Activated CD4-positive, alpha-beta T cell treated with anti-CD3 and anti-CD28 coated beads for 24 hours (primary cell): ENCODE data around the gene SPEM3.

Experiments
- DNase-seq, 2 donors: peaks; one replicate each; pipeline ENCODE4 v3.0.0-alpha.2; 2020; ENCODE audit warnings: low read depth in 2 of 2

SPEM3 gene

DNA sequence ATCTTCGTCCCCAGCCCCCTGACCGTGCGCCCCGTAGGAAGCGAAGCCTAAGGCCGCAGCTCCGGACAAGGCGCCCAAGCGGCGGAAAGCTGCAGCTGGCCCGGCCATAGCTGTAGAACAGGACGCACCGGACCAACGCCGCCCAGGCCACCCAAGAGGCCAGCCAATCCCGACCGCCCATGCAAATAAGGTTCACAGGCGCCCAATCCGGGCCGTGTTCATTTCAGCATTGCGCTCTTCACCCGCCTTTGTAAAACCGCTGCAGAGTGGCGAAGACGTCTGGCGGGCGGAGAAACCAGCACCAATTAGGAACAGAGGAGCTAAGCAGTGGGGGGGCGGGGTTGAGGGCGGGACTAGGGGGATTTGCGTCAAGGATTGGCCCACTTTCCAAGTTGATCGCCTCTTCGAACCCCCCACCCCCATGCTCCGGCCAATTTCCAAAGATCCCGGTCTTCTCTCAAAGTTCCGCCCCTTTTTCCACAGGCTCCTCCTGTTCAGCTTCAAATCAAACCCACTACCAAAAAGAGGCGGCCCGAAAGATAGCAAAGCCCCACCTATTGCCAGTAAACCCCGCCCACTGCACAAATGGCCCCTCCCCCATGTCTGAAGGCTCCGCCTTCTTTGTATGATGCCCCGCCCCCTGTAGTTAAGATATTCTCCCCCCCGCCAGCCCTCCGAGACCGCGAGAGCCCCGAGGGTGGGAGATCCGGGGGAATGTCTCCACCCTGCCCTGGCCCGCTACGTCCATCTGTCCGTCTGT, 24.5 kb upstream of the SPEM3 start, which contains the start of gene TMEM256:
TSS of gene TMEM256 (minus strand) at position 121 of the 760 bp plus-strand sequence. CDS start at position 108, 13 bp downstream.
- peak; percentile 91 to 97 for DNase-seq

DNA sequence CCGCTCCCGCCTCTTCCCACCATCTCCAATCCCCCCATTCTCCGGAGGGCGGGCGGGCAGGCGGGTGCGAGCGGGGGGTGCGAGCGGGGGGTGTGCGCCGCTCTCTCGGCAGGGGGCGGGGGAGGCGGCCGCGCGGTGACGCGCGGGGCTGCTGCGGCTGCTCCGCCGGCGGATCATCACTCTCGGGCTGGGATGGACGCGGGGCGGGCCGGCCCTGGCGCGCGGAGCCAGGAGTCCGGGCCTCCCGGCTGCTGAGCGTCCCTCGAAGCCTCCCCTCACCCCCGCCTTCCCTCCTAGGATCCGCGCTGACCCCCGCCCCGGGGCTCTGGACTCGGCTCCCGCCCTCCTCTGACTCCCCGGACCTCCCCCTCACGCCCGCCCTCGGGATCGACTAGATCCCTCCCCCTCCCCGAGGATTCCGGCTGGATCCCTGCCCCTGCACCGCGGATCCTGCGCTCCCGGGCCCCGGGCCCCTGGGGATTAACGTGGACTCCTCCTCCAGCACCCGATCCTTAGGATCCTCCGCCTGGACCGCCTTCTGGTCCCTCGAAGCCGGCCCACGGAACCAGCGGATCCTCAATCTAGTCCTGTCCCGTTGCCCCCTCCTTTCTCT, 23.8 kb upstream of the SPEM3 start:
- DNase-seq = peak; percentile 38 to 46

DNA sequence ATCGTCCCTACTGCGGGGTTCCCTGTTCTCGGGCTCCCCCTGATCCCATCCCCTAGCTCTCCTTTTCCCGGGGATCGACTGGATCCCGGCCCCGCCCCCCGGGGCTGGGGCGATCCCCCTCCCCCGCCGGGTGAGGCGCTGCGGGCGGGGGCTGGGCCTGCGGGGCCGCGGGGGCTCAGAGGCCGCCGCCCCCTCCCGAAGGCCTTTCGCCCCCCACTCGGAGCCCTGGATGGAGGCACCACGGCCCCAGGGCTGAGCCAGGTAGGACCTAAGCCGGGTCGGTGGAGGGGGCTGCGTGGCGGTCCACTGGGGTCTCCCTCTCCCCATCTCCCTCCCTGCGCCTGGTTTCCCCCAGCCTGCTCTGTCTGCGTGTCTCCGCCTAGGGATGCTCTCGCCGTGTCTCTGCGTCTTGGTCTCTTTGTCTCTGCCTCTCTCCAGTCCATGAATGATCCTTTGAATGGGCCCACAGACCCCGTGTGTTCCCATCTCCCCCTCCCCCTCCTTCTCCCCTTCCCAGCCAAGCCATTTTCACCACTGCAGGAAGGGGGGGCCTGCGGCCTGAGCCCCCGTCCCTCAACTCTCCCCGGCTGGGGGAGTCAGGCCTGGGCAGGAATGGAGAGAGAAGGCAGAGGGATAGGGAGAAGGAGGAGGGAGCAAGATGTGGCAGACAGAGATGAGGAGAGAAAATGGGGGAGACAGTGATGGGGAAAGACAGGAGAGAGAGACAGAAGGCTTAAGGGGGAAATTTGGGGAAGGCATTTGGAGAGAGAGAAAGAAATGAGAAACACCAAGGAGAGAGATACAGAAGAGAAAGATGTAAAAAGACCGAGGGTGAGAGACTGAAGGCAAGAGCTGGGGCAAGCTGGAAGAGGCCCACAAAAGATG, 23.1 kb upstream of the SPEM3 start:
- DNase-seq = no peak

DNA sequence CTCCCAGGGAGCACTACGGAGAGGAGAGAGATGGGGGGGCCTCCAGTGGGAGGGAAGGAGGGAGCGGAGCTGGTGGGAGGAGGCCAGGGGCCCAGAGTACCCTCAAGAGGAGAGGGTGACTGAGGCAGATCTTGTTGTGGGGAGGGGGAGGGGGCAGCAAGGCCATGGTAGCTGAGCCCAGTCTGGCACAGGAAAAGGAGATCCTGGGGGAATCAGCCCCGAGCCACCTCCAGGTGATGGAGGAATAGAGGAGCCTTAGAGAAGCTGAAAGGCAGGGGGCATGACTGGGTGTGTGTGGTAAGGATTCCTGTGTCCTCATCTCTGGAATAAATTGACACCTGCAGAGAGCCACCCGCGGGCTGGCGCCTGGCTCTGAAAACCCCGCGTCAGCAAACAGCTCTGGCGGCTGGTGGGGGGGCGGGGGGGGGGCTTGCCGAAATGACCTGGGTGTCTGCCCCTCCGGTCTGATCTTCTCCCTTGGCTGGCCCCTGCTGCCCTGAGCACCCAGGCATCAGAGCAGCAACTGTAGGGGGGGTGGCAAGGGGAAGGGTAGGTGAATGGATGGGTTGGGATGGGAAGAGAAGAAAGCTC, 22.3 kb upstream of the SPEM3 start:
- DNase-seq = no peak

DNA sequence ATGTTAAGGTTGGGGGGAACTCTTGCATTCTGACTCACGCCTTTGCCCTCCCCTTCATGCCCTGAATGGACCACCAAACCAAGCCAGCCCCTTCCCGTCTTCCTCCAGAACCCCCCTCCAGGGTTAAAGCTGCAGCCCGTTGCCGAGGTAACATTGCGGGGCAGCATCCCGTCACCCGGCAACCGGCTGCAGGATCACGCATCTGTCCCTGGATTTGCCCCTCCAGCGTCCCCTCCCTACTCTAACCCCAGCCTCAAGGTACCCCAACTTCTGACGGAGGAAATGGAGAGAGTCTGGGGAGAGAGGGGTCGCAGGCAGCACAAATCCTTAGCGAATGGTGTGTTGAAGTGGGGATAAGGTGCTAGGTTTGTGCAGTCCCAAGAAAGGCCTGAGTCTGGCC, 21.6 kb upstream of the SPEM3 start:
- no peak for DNase-seq

DNA sequence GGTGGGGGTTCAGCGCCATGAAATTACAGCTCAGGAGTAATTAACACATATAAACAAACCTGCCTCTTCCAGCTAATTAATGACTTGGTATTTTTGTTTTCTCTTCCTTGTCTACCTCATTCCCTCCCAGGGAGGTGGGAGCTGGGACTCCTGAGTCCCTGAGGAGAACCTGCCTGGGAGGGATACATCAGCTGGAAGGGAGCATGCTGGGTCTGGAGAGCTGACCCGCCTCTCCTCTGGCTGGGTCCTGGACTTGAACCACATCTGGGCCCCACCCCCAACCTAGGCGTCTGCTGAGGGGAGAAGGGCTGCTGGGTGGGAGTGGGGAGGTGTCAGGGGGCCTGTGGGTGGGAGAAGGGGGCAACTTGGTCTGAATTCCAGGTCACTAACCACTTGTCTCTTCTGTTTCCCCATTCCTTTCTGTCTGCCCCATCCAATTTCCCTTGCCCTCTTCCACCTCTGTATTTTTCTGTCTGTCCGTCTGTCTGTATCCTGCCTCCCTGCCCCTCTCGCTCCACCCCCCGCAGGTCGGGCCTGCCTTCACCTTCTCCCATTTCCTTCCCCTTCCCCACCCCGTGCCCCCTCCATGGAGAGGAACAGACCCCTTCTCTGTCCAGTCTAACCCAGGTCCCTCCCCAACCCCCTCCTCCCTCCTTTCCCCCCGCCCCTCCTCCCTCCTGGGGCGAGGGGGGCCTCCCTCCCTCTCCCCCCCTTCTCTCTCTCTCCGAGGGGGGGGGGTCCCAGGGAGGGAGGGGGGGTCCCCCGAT, 21.0 kb upstream of the SPEM3 start, which contains the start of gene NLGN2:
TSS of gene NLGN2 (plus strand) at position 361 of the 767 bp plus-strand sequence. CDS start 411 bp downstream, outside the sequence.
- no peak for DNase-seq

DNA sequence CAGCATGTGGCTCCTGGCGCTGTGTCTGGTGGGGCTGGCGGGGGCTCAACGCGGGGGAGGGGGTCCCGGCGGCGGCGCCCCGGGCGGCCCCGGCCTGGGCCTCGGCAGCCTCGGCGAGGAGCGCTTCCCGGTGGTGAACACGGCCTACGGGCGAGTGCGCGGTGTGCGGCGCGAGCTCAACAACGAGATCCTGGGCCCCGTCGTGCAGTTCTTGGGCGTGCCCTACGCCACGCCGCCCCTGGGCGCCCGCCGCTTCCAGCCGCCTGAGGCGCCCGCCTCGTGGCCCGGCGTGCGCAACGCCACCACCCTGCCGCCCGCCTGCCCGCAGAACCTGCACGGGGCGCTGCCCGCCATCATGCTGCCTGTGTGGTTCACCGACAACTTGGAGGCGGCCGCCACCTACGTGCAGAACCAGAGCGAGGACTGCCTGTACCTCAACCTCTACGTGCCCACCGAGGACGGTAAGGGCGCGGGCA, 20.4 kb upstream of the SPEM3 start:
- no peak for DNase-seq

DNA sequence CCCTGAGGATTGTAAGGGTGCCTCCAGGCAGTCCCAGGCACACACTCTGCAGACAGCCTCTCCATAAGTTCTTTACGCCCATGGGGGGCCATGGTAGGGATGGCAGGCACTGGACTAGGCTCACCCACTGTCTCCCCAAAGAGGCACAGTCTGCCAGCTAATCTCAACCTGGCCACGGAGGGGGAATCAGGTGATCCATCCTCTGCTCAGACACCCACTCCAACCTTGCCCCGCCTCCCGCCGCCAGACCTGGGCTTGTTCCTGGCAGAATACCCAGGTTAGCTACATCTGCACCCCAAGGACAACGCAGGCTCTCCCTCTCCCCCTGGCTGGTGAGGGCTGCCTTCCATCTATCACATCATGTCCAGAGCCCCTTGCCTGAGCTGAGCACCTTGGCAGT, 19.8 kb upstream of the SPEM3 start:
- DNase-seq = no peak

DNA sequence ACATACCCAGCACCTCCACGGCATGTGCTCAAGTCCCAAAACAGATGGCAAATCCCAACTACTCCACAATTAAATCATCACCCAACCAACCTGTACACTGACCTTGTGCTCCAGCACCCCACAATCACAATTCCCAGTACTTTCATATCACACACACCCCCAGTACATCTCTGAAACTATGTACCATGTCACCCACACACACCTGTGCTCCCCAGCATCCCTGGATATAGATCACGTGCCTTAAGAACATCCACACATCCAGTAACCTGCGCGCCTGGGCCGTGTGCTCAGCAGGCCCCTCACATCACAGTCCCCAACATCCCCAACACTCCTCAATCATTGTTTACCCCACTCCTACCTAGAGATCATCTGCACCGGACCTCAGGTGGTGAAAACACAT, 18.9 kb upstream of the SPEM3 start:
- DNase-seq = no peak

DNA sequence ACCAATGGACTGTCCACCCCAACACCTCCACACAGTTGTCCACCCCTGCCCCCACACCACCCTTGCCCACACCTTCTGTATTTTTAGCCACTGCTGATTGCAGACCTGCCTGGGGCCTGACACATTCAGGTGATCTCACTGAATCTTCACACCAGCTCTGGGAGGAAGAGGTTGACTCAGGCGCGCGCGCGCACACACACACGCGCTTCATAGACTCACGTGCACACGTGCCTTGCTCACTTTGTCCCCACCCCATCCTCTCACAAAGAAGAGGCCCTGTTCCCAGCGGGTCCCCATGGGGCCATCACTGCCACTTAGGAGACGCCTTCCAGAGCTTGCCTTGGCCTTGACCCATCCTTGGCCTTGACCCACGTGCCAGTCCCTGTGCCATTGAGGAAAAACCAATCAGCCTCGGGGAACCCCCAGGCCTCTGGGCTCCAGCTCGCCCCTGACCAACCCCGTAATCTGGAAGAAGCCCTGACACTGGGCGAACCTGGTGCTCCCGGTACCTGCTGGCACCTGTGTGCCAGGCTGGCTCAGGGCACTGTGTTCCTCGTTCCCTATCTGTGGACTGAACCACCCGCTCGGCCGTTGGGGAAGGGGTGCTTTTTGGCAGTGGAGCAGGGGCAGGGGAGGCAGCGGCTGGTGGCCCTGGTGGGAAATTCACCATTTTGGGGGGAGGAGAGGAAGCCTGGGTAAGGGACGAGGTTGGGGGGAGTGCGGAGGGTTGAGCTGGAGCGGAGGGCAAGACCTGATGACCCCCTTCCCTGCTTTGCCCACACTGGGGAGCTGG, 17.8 kb upstream of the SPEM3 start:
- no peak for DNase-seq

DNA sequence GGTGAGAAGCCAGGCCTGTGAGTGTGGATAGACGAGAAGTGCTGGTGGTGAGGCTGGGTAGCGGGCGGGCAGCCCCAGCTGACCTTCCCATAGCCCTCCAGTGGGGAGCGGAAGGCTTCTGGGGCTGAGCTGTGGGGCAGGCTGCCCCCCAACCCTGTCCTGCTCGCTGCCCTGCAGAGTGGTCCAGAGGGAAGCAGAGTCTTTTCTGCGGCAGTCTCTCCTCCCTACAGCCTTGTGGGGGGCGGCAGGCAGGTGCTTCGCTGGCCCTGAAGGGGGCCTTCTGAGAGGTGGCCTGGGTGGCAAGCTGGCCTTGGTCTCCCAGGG, 17.3 kb upstream of the SPEM3 start:
- DNase-seq = no peak

DNA sequence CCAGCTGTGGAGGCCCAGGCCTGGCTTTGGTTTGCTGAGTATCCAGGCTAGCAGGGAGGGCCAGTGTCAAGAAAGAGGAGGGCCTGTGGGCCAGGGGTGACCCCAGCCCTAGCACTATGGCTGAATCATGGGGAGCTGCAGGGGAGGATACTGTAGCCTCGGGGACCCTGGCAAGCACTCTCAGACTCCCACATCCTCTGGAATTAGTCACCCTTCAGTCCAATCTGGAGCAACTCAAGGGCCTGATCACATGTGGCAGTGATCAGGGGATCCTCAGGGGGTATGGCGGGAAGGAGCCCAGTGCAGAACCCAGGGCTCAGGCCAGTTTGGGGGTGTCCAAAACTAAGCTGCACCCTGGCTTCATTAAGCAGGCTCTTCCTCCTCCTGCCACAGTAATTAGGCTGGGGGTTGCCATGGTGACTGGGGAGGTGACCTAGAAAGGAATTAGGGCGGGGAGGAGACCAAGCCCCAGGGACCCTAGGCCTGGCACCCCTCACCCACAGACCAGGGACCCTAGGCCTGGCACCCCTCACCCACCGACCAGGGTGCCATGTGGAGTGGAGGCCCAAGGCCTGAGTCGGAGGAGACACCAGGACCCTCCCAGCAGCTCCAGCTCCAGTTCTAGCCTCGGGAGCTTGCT, 15.2 kb upstream of the SPEM3 start:
- DNase-seq = no peak

DNA sequence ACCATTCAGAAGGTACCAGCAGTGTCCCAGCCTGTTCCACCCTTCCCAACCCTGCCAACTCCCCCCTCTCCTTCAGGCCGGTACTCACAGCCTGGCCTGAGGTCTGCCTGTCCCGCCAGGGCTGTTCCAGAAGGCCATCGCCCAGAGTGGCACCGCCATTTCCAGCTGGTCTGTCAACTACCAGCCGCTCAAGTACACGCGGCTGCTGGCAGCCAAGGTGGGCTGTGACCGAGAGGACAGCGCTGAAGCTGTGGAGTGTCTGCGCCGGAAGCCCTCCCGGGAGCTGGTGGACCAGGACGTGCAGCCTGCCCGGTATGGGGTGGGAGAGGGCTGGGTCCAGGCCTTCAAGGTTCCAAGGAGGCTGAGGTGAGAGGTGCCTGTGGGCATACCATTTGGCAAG, 13.8 kb upstream of the SPEM3 start:
- no peak for DNase-seq

DNA sequence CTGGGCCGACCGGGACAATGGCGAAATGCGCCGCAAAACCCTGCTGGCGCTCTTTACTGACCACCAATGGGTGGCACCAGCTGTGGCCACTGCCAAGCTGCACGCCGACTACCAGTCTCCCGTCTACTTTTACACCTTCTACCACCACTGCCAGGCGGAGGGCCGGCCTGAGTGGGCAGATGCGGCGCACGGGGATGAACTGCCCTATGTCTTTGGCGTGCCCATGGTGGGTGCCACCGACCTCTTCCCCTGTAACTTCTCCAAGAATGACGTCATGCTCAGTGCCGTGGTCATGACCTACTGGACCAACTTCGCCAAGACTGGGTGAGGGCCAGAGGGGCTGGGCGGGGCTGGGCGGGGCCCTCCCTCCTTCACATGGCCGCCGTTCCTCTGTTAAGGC, 12.9 kb upstream of the SPEM3 start:
- DNase-seq = no peak

DNA sequence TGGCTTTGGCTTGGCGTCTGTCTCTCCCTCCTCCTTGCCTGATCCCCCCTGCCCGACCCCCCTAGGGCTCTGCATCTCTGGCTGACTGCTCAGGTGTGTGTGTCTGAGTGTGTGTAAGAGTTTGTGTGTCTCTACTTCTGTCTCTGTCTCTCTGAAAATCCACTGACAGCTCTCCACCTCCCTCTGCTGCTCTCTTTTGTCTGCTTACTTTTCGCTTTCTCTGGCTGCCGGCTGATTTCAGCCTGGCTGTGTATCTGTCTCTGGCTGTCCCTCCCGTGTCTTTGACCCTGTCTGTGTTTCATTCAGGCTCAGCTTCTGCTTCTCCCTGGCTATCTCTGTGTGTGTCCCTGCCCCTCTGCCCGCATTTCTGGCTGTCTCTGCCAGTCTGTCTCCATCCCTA, 12.3 kb upstream of the SPEM3 start:
- DNase-seq = no peak

DNA sequence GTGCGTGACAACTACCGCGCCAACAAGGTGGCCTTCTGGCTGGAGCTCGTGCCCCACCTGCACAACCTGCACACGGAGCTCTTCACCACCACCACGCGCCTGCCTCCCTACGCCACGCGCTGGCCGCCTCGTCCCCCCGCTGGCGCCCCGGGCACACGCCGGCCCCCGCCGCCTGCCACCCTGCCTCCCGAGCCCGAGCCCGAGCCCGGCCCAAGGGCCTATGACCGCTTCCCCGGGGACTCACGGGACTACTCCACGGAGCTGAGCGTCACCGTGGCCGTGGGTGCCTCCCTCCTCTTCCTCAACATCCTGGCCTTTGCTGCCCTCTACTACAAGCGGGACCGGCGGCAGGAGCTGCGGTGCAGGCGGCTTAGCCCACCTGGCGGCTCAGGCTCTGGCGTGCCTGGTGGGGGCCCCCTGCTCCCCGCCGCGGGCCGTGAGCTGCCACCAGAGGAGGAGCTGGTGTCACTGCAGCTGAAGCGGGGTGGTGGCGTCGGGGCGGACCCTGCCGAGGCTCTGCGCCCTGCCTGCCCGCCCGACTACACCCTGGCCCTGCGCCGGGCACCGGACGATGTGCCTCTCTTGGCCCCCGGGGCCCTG, 11.5 kb upstream of the SPEM3 start:
- DNase-seq = no peak

DNA sequence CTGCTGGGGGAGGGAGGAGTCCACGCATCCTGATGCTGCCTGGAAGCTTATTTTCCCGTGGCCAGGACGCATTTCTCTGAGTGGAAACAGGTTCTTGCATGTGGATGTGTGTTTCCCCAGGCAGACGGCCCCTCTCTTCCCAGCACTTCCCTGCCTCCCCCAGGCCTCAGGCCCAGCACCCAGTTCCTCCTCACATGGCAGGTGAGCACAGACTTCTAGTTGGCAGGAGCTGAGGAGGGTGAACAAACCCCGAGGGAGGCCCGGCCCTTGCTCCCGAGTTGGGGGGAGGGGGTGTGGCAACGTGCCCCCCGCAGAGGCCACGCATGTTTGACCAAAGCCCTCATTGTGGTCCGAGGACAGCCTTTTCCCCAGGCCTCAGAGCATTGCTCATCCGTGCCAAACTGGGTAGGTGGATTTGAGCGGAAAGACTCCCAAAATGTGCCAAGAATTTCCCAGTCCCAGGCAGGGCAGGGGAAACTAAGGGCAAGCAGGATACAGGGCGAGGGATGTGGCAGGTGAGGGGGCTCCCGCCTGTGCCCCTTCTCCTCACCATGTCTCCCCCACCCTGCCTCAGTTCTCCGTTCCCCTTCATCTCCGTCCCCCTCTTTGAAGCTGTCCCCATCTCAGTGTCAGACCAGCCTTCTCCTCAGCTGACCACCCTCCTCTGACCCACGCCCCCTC, 10.0 kb upstream of the SPEM3 start:
- no peak for DNase-seq

DNA sequence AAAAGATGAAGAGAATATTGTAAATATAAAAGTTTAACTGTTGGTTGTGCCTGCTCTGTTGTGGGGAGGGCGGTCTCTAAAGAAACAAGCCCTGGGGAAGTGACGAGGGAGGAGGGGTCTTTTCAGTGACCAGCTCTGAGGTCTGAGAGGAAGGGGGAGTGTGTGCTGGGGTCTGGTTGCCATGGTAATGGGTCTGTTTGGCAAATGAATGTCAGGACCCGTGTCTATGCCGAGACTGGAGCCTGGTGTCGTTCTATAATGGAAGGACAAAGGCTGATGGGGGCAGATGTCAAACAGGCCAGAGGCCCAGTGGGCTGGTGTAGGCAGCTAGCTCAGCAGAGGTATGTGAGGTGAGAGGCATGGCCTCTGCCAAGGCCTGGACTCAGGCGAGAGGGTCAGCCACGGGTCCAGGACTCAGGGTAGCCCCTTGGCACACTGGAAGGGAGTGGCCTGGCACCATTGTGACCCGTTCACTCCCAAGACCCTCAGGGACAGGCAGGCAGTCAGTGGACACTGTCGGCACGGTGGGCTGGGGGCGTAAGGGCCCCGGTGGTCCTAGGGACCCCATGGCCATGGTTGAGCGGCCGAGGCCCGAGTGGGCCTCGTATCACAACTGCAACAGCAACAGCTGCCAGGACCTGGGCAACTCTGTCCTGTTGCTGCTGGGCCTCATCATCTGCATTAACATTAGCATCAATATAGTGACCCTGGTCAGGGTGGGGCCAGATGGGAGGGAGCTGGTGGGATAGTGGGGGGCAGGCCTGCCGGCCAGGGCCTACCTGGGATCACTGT, 8.6 kb upstream of the SPEM3 start, which contains the start of gene SPEM1:
TSS of gene SPEM1 (plus strand) at position 506 of the 792 bp plus-strand sequence. CDS start at position 567, 61 bp downstream.
- DNase-seq = no peak
